CD4-positive, alpha-beta T cell treated with Interleukin-6 at 100 ng/mL for 8 hours (primary cell): ENCODE measurements around the gene SPN.
"Not testable (repeated sequence)": the region's sequence is repeated elsewhere in the genome, so short reads cannot be mapped to it uniquely, and the experiment has no call there.

ENCODE experiments used
- DNase-seq: peaks from one replicate; pipeline ENCODE4 v3.0.0-alpha.2; 2020; ENCODE audit warnings: mixed read lengths, low spot score

SPN gene

DNA sequence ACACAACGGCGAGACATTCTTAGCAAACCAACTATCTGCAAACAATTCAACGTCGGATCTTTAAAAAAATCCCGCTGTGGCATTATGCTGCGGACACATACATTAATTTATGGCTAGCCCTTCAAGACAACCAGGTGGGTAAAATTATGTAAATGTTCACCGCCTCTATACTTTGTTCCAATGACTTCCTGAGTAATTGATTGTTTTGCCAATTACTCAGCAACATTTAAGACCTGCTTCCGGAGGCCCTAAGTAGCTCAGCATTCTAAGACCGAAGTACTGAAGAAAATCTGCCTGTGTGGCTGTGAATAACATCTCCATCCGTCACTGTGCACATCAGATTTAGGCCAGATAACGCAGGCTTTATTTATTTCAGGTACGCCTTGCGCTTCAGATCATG lies 39.2 kb downstream of the SPN start:
- DNase-seq, result peak; percentile 68

DNA sequence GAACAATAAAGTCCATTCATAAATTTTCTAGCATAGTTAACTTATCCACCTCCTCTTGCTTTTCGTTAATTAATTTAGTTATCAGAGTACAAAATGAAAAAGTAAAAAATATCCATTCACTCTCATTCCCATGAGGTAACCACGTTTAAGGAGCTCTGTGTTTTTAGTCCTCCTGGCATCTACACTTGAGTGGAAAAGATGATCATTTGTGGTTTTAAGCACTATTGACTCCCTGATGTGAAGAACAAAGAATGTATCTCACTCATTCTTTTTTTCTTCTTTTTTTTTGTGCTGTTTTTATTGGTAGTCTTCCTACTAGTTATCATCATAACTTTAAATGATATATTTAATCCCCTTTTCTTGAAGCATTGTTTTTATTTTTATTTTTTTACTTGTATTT lies 42.0 kb downstream of the SPN start:
- no peak for DNase-seq

DNA sequence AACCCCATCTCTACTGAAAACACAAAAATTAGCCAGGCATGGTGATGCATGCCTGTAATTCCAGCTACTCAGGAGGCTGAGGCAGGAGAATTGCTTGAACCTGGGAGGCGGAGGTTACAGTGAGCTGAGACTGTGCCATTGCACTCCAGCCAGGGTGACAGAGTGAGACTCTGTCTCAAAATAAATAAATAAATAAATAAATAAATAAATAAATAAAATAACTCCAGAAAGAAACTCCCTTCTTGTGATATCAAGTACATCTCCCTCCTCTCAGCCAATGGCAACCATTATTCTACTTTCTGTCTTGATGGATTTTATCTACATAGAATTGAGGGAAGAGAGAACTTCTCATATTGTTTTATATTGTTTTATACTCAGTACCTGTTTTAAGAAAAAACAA lies 44.1 kb downstream of the SPN start:
- not testable (repeated sequence) for DNase-seq

DNA sequence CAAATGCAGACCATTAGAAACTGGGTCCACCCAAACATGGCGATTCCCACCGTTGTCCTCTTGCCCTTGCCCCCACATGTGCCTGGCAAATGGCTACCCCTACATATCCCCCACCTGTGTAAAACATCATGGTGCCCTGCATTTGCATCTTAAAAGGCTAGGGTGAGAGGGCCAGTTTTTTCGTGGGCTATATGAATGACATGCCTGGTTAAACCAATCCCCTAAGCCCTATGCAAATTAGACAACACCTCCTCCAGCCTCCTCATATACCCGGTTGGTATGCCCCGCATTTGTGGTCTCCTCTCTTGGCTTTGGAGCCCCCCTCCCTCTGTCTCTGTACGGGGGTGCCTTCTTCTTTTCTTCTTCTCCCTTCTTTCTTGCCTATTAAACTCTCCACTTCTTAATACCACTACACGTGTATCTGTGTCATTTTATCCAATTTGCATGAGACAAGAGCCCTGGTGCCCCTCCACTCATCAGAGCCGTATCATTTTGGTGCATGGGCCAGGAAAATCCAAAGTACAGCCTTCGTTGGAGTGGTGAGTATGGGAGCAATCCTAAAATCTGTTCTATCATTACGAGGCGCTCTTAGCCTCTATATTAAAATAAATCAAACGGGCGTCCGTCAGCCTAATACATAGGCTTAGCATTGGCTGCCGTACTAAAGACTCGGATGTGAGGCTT lies 46.0 kb downstream of the SPN start:
- DNase-seq, result no peak

DNA sequence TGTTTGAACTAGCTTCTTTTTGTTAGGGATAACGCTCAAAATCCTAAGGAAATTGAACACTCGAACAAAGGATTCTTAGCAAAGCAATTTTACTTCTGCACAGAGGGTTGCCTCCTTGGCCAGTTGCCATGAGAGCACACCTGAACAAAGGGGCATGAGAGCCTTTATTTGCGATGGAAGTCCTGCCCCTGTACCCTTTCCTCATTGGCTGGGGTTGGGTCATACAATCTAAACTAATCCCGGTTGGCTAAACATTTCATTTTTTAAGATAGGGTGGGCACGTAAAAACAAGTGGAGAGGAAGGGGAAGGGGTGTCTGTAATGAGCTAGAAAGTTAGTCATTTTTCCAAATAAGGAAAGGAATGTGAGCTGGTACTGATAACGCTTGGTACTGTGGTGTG lies 46.6 kb downstream of the SPN start:
- DNase-seq, result not testable (repeated sequence)

DNA sequence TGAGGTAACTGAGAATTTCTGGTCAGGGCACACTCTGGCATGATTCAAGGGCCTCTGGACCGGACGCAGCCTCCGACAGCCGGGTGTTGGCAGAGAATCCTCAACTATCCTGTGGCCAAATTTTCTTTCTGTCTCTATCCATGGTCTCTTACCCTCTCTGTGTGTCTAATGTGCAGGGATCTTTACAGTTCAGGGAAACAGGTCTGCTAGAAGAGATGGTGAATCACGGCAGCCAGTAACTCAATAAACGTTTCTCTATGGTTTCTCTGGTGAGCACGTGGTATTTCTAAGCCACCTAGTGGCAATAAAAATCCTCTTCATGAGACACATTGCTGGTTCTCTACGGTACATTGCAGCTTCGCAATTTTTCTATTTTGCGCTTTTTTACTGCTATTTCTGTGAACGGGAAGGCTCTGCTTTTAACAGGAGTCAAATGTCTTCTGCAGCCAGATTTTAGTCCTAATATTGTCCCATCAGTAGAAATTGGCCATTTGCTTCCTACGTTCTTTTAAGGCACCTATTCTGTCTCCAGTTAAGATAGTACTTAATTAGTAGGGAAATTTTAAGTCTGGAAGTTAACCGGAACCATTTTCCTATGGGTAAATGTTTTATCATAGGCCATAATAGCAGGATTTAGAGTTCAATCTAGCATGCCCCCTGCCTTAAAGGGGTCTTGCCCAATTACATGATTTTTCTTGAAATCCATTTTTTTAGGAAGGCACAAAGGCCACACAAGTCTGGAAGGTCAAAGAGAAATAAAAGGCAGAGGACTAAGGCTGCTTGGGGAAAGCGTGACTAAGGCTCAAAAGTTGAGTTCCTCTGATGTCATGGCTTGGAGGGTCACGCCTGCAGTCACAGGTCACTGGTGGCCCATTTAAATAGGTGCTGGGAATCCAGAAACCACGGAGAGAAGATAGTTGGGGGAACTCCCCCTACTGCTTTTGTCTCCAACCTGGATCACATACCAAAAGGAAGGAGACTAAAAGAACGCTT lies 47.5 kb downstream of the SPN start:
- DNase-seq, result peak; percentile 74

DNA sequence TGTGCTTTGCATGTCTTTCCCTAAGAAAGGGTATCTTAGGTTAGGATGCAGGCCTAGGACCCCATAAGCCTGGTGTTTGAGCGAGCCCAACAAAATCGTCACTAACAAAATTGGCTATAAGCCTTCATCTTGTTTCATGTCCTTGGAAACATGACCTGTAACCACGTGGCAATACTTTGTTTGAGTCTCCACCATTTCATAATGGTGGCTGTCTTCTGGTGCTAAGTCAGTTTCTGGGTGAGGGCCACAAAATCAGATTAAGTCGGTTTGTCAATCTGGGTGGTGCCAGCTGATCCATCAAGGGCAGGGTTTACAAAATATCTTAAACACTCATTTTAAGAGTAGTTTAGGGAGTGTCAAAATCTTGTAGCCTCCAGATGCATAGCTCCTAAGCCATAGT lies 49.8 kb downstream of the SPN start:
- DNase-seq, result no peak

DNA sequence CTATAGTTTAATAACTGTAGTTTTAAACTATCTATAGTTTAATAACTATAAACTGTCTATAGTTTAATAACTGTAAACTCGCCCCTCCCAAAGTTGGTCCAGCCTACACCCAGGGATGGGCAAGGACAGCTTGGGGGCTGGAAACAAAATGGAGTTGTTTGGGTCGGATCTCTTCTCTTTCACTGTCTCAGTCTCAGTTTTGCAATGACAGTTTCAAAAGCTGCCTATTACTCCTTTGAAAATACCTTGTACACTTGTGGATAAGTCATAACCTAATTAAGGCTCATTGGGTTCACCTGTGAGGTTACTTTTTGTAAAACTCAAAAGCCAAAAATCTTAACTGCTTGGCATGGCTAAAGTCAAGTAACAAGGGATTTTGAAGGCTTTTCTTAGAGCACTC lies 51.3 kb downstream of the SPN start:
- no peak for DNase-seq

DNA sequence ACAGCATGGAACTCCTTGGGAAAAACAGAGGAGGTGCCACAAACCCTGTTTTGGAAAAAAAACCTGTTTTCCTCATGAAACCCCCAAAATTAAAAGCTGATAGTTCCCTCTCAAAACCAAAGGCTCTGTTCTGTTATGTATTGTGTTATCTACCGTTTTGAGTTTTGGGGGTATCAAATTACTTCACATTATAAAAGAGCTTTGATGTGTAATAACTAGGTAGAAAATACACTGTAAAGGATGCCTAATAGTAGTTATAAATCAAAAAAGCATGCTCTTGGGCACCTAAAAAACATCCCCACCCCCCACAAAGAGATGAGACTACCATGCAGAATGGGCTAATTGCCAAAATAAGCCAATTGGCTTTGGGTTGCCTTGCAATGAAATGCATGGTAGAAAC lies 51.9 kb downstream of the SPN start:
- no peak for DNase-seq

DNA sequence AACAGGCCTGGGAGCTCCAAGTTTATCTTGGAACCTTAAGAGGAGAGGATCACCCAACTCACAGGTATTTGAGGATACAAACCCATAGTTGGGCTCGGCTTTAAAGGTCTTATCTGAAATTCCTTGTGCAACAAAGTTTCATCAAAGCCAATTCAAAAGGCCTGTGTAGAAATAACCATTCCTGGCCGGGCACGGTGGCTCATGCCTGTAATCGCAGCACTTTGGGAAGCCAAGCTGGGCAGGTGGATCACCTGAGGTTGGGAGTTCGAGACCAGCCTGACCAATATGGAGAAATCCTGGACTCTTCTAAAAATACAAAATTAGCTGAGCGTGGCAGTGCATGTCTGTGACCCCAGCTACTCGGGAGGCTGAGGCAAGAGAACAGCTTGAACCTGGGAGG lies 54.1 kb downstream of the SPN start:
- DNase-seq, result no peak

DNA sequence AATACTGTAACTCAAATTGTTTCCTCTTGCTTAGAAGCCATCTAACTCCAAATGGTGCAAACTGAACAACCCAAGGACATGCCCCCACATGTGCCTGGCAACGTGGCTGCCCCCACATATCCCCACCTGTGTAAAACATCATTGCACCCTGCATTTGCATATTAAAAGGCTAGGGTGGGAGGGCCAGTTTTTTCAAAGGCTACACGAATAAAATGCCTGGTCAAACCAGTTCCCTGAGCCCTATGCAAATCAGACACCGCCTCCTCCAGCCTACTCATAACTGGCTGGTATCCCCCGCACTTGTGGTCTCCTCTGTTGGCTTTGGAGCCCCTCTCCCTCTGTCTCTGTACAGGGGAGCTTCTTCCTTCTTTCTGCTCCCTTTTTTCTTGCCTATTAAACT lies 56.0 kb downstream of the SPN start:
- DNase-seq, result no peak
